ENCODE data around the gene SELENOM.
"Not testable (repeated sequence)": the region's sequence is repeated elsewhere in the genome, so short reads cannot be mapped to it uniquely, and the experiment has no call there.

Gene SELENOM

GRCh38 chr22:31106001-31106571 lies 1.3 kb downstream of the SELENOM start:
- DNase-seq (ENCODE audit: low read depth in 2 of 2), result no peak

- DNase-seq (ENCODE audit: low read depth in 2 of 2), result no peak
Observed at GRCh38 chr22:31105282-31105929, 2.0 kb downstream of the SELENOM start.

- no peak for DNase-seq (ENCODE audit: low read depth in 2 of 2)
Observed at GRCh38 chr22:31104869-31105268, 2.5 kb downstream of the SELENOM start.

- DNase-seq (ENCODE audit: low read depth in 2 of 2), result no peak
Observed at GRCh38 chr22:31103899-31104694, 3.3 kb downstream of the SELENOM start.

- DNase-seq (ENCODE audit: low read depth in 2 of 2), result no peak
Observed at GRCh38 chr22:31103111-31103510, 4.3 kb downstream of the SELENOM start.

GRCh38 chr22:31102441-31103081 lies 4.8 kb downstream of the SELENOM start:
- DNase-seq (ENCODE audit: low read depth in 2 of 2), result no peak

- DNase-seq (ENCODE audit: low read depth in 2 of 2), result no peak
Observed at GRCh38 chr22:31100762-31101525, 6.4 kb downstream of the SELENOM start.

GRCh38 chr22:31099841-31100761 lies 7.3 kb downstream of the SELENOM start:
- no peak for DNase-seq (ENCODE audit: low read depth in 2 of 2)

- no peak for DNase-seq (ENCODE audit: low read depth in 2 of 2)
Observed at GRCh38 chr22:31099386-31099785, 8.0 kb downstream of the SELENOM start.

GRCh38 chr22:31098632-31099110 lies 8.7 kb downstream of the SELENOM start:
- no peak for DNase-seq (ENCODE audit: low read depth in 2 of 2)

- no peak for DNase-seq (ENCODE audit: low read depth in 2 of 2)
Observed at GRCh38 chr22:31097941-31098631, 9.3 kb downstream of the SELENOM start.

GRCh38 chr22:31097539-31097938 lies 9.8 kb downstream of the SELENOM start:
- not testable (repeated sequence) for DNase-seq (ENCODE audit: low read depth in 2 of 2)

- no peak for DNase-seq (ENCODE audit: low read depth in 2 of 2)
Observed at GRCh38 chr22:31096657-31097279, 10.6 kb downstream of the SELENOM start.

- DNase-seq (ENCODE audit: low read depth in 2 of 2), result no peak
Observed at GRCh38 chr22:31095637-31096249, 11.6 kb downstream of the SELENOM start.

GRCh38 chr22:31094741-31095140 lies 12.6 kb downstream of the SELENOM start:
- DNase-seq (ENCODE audit: low read depth in 2 of 2), result no peak

GRCh38 chr22:31094021-31094551 lies 13.3 kb downstream of the SELENOM start:
- DNase-seq (ENCODE audit: low read depth in 2 of 2), result no peak

GRCh38 chr22:31093086-31093850 lies 14.1 kb downstream of the SELENOM start:
- DNase-seq (ENCODE audit: low read depth in 2 of 2), result no peak

GRCh38 chr22:31092161-31092560 lies 15.2 kb downstream of the SELENOM start:
- DNase-seq (ENCODE audit: low read depth in 2 of 2), result no peak

Measured in stimulated activated CD8-positive, alpha-beta memory T cell treated with anti-CD3 and anti-CD28 coated beads, Interleukin-2, amount 100 ng/mL, for 1 hour (primary cell).